Measurements from ENCODE around the gene KCTD8.

The KCTD8 gene

DNA sequence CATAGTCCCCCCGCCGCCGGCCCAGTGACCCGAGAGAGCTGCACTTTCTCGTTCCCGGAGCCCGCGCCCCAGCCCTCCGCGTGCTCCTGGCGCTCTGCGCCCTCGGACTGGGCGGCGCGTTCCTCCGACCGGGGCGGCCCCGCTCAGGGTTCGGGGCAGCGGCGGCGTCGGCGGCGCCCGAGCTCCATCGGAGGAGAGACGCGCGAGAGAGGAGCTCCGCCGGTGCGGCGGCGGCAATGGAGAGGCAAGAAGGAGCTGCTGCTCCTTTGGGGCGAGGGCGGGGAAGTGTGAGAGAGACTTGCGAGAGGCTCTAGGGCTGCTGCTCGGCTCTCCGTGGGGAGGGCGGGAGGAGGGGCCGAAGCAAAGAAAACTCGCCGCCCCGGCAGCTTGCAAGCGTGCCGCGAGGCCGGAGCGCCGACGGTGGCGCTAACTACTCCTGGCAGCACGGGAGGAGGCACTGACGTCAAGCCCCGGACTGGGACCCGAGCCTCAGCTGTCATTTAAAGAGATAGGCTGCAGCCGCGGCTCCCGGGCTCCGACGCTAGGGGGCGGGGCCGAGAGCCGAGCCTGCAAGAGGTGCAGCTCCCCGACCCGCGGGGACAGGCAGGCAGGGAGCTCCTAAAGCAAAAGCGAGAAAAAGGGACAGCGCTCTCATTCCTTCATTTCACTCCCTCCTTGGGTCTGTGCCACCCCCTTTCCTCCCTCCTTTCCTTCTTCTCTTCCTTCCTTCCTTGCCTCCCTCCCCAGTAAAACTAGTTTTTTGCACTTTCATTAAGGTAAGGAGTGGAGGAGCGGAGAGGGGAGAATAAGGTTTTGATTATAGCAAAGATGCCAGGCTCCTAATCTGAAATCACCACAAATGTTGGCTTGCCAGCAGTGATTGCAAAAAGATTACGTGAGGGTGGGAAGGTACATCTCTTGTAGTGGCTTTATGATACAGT, at the start of gene KCTD8:
TSS of gene KCTD8 (minus strand) at position 289 of the 941 bp plus-strand sequence.
- DNase-seq, result peak; percentile 54 to 98 (median 93)

DNA sequence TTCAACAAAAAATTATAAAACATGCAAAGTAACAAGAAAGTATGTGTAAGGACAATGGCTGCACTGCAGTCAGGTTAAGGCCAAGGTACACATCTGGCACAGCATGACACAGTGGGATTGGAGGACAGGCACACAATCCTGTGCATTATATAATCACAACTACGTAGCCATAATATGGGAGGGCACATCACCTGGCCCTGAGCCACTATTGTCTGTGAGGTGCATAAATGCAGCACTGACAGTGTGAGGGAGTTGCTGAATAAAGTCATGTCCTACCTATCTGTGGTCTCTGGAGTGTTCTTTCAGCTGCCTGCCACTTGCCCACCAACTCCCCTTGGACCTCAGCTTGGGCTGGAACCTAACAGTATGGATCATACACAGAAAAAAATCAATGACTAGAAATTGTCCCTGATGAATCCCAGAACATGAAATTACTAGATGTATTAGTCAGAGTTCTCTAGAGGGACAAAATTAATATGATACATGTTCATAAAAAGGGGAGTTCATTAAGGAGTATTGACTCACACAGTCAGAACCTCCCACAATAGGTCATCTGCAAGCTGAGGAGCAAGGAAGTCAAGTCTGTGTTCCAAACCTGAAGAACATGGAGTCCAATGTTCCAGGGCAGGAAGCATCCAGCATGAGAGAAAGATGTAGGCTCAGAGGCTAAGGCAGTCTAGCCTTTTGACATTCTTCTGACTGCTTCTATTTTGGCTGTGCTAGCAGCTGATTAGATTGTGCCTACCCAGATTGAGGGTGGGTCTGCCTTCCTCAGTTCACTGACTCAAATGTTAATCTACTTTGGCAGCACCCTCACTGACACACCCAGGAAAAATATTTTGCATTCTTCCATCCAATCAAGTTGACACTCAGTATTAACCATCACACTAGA, 46.4 kb upstream of the KCTD8 start:
- no peak for DNase-seq

DNA sequence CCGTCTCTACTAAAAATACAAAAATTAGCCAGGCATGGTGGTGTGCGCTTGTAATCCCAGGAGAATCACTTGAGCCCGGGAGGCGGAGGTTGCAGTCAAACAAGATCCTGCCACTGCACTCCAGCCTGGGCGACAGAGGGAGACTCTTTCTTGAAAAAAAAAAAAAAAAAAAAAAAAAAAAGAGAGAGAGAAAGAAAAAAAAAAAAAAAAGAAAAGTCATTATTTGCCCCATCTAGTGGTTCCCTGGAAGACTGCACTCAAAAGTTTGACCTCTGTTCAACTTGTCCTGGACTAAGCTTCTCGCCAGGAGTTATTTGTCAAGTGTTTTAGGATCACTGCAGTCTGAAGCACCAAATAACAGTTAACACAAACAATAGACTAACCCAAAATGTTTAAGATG, 45.3 kb upstream of the KCTD8 start:
- DNase-seq, result peak in 1 of 58 donors; percentile 2

DNA sequence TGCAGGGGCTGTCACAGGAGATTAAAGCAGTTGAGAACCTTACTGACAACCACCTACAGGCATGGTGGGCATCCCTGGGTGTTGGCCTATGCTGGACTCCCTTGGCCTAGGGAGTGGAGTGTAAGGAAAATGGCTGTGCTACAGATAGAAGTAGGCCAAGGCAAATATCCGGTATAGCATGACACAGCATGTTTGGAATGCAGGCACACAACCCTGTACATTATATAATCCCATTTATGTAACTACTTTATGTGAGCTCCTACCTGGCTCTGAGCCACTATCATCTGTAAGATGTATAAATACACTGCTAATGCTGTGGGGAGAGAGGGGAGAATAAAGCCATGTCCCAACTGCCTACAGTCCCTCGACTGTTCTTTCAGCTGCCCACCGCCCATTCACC, 38.7 kb upstream of the KCTD8 start:
- DNase-seq, result no peak

DNA sequence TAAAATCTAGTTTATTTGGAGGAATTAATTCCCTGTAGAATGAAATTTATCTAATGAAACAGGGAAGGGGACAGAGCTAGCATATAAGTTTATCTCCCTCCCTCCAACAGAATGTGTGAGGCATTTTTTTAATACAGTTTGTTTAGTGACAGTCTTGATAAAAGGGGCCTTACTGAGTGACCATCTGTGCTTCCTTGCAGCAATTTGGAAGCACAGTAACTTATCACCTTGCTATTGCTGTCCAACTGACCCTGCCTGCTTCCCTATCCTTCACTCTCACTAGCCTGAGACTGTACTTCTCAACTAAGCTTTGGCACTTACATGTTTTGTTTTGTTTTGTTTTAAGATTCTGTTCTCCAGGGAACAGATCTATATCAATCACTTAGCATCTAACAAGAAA, 31.1 kb upstream of the KCTD8 start:
- DNase-seq, result no peak

DNA sequence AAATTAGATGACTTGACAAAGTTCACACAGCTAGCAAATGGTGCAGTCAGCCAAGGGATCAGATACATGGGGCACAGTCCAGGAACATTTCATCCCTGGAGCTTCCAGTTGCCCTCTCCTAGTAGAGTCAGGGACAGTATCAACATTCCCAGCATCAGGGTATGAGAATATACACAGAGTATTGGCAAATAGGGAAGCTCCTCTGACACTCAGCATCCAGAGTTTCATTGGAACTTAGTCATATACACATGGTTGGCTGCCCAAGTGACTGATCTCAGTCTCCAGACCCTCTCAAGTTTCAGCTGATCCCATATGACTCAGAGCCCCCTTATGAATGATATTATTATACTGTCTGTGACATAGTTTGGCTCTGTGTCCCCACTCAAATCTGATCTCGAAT, 13.7 kb upstream of the KCTD8 start:
- DNase-seq, result no peak

DNA sequence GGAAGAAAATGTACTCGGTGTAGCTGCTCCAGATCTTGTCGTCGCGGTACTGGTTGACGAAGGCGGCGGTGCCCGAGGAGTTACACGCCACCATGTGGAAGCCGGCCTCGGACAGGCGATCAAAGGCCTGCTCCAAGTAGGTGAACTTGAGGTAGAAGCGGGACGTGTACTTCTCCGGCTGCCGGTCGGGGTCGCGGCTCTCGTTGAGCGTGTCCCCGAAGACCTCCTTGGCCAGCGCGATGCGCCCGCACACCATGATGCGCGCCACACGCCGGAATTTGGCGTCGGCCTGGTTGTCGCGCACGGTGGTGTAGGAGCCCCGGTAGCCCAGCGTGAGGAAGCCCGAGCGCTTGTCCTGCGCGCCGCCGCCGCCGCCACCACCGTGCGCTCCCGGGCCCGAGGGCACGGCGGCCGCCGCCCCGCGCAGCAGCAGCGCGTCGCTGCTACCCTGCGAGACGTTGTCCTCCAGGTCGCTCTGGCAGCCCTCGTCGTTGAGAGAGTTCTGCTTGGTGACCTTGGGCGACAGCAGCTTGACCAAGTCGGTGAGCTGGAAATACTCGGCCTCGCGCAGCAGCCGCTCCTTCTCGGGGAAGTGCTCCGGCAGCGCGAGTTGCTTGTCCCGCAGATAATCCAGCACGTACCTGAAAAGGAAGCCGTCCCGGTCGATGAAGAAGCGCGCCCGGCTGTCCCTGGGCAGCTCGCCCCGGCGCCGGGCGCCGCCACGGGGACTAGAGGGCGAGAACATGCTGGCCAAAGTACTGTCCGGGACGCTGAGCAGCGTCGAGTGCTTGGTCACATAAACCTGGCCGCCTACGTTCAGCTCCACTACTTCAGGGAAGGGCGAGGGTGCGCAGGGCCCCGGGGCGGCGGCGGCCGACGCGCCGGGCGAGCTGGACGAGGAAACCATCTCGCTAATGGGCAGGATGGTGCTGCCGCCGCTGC, 775 bp downstream of the KCTD8 start:
- peak in 56 of 58 donors; percentile 3 to 73 (median 51) for DNase-seq

DNA sequence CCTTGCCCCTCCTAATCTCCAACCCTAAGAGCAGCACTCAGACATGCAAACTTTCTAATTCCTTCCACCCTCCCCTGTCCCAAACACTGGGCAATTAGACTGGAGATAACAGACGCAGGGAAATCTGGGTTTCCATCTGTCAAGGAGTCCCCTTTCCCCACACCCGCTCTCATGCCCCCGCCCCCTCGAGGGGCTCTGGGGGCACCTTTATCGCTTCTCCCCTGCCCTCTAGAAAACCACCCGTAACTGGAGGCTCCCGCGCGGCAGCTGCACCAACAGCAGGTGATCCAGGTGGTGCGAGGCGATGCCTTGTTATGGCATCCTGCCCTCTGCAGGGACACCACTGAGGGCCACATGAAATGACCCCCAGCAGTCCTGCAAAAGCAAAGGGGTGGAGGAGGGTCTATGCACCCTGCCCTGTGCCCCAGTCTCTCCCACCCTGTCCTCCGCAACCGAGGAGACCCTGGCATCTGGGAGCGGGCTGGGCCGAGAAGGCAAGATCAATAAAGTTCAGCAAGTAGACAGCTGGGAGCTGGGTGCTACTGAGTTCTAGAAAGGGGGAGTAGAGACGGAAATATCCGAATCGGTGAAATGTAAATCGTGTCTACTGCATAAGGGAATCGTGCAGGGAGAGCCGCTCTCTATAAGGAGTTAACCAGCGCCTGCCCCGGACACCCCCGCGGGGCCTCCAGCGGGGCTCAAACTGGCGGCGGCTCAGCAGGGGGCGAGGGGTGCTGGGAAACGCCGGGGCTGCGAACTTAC, 1.6 kb downstream of the KCTD8 start:
- peak in 20 of 58 donors; percentile 0 to 56 (median 14) for DNase-seq

DNA sequence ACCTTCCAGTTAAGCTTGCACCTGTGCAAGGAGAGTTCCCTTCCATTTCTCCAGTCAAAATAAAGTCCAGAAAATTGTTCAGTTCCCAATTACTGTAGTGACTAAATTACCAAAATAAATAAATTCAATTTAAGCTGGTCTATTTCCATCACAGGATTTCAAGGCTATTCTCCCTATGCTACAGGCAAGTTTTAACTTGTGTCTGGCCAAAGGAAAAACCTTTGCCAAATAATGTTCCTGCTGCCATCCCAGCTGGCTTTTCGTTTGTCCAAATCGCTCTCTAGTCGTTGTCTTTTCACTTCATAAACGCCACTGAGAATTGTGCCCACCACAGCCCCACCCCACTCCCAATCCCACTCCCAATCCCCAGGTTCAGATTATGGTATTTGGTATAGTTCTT, 2.4 kb downstream of the KCTD8 start:
- peak in 2 of 58 donors; percentile 2 to 3 for DNase-seq

DNA sequence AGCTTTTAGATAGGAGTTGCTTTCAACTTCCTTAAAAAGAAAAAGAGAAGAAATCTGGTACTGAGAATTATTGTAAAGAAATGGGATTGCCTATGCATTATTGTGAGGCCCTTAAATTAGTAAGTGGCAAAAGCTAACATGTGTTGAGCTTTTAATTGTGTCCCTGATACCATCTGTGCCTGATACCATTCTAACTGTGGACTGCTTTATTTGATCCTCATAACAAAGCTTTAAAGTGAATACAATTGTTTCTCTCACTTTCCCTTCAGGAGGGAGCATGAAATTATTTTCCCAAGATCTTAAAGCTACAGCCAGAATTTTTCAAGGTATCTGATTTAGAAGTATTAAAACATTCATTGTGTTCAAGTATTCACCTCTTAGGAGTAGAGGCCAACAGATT, 9.9 kb downstream of the KCTD8 start:
- no peak for DNase-seq

DNA sequence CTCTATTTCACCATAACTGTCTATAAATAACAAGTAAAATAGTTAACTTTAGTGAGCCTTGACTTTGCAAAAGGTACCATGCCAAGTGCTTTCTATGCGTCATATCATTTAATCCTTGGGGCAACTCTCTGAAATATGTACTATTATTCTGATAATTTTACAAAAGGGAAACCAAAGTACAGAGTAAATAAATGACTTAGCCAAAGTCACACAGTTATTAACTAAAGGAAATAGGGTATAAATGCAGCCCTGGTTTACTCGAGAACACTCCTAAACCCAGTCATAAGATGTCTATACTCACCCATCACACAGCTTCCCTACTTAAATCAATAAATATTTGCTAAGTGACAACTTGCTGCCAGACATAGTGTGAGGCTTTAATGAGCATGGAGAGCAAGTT, 14.4 kb downstream of the KCTD8 start:
- no peak for DNase-seq

DNA sequence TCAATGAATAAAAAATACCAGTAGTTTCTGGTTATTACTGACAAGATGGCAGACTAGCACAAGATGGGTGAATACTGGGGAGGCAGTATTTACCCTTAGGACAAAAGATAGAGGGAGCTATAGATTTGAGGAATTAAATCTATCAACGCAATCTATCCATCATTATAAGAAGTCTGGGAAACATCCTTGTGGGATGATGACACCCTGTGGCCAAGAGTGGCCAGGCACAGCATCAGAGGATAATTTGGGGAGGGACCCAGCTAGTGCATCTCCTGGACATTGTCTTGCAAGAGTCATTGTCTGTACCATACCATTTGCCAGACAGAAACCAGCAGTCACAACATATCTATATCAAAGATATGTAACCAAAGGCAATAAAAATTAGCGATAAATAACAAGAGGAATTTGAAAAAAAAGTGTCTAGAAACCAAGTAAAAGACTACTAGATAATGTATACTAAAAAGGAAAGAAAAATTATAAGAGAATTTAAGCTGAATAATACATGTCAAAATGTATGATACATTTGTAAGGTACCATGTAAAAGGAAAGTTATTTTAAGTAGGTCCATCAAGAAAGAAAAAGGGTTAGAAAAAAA, 22.9 kb downstream of the KCTD8 start:
- peak in 20 of 58 donors; percentile 0 to 48 (median 9) for DNase-seq

DNA sequence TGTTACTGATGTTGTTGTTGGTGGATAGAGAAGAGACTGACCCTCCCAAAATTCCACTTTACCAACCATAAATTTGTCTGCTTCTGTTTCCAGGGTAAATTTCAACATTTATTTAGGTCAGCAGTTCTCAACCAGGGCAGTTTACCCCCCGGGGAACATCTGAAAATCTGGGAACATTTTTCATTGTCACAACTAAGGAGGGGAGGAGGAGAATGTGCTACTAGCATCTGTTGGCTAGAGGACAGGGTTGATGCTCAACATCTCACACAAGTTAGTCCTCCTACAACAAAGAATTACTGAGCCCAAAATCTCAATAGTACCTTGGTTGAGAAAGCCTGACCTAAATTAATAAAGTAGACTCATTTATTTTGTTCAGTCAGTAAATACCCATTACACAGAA, 25.7 kb downstream of the KCTD8 start:
- DNase-seq, result no peak

DNA sequence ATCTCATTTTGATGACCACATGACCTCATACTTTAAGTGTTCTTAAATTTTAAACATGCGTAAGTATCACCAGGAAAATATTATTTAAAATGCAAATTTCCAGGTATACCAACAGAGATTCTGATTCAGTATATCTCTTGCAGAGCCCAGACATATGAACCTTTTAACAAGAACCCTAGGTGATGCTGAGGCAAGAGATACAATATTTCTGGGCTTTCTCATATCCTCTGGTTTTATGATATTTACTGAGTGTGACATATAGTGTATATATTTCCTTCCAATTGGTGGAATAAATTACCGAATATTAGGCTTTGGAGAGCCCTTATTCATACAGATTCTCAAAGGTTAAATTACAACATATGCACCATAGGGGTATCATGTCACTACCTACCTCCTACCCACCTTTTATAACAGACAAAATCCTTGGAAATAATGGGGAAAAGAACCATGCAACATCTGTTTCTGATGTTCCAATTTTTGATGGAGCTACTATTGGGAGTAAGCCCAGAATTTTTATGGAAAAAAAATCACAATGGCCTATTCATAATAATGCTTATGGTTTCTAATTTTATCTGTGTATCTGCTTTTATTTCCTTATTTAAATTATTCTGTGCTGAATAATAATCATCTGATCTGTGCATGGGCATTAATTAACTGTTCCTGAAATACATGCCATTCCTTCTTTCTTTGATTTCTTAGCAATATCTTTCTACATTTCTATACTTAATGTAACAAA, 27.1 kb downstream of the KCTD8 start:
- DNase-seq, result no peak

DNA sequence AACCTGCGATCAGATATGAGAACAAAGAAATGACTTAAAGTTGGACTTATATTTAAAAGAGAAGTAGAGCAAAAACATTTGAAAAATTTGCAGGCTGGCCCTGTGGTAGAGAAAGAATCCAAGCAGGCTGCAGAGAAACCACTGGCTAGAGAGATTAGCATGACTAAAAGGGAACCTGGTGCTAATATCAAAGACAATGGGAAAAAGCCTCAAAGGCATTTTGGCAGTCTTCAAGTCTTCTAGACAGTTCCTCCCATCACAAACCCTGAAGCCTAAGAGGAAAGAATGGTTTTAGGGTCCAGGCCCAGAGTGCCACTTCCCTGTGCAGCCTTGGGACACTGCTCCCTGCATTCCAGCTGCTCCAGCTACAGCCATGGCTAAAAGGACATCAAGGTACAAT, 33.4 kb downstream of the KCTD8 start:
- no peak for DNase-seq

DNA sequence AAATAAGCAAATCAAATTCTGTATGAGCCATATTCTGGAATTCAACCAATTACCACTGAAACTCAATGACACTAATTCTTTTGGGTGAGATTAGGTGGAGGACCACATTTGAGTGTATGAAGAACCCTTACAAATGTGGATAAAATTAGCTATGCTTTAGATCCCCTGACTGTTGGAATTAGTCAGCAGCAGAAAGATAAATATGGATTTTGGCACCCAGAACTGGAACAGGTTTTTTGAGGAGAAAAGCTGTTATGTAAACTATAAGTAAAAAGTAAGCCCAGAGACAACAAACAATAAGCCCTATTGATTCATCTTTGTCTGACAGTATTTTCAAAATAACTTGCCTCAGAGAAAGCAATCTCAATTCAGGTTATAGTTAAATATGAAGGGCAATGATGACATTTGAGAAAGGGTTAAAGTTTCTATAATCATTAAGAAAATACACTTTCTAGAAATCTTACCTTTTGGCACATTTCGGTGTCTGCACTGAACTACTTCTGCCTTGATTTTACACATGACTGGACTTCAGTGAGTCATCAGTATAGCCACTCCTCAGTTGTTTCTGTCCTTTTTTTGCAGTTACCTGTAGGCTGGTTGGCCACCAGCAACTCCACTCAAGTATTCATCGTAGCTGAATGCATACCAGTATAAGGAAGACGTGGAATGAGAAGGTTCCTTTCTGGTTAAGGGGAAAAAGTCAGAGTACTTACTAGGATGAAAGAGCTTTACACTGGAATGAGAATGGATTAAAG, 80.0 kb downstream of the KCTD8 start:
- no peak for DNase-seq

DNA sequence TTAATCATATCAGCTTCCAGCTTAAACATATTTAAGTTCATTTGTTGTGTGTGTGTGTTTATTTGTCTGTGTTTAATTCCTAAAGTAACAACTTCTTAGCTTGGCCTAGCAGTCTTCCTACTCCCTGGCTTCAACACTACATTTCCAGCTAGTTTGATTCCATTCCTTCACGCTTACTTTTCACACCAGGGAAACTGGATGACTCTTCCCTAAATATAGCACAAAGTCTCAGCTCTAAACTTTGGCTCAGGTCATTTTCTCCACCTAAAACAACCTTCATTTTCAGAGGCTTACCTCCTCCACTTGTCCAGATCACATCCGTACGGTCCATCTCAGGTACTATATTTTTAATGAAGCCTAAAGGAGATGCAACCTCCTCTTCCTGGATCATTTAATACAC, 94.4 kb downstream of the KCTD8 start:
- no peak for DNase-seq

DNA sequence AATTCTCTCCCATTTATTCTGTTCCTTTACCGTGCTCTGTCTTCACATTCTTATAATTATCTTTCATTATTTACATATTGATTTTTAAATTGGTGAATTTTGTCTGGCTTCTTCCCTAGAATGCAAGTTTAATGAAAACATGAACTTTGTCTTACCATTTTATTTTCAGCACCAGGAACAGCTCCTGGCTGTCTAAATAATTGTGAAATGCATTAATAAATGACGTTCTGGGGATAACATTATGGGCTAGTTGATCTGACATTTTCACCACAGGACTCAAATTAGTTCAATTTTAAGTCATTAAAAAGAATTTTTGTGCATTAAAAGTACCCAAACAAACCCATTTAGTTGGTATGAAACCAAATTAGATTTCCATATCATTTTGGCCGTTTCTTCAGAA, 97.5 kb downstream of the KCTD8 start:
- no peak for DNase-seq
